SH-SY5Y (cell line): ENCODE data around the gene OTX1.

Source experiments
- GATA2 ChIP-seq: IDR thresholded peaks from 2 replicates; pipeline ENCODE4 v1.6.1; 2011; ENCODE audit warnings: mild to moderate bottlenecking, low read depth, low read length
- GATA3 ChIP-seq: IDR thresholded peaks from 2 replicates; pipeline ENCODE4 v1.6.1; 2011; ENCODE audit warnings: low read depth, mild to moderate bottlenecking, low read length, moderate library complexity

Gene OTX1

DNA sequence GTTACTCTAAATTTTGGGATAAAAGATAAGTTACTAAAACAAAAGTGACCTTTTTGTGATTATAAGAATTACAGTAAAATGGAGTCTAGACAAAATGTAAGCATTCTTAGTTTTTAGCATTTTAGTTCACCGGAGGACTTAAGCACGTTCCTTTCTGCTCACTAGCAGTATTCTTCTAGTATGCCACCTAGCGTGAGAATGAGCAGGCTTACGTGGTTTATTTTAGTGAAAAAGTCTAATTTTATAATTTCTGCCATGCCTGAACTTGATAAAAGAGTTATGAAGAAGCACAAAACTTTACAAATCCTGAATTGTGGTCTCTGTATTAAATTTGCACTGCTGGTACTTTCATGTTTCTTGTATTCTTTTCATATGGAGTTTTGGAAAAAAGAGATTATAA lies 12.6 kb upstream of the OTX1 start:
- TF ChIP-seq GATA3 (no peak), GATA2 (no peak)

DNA sequence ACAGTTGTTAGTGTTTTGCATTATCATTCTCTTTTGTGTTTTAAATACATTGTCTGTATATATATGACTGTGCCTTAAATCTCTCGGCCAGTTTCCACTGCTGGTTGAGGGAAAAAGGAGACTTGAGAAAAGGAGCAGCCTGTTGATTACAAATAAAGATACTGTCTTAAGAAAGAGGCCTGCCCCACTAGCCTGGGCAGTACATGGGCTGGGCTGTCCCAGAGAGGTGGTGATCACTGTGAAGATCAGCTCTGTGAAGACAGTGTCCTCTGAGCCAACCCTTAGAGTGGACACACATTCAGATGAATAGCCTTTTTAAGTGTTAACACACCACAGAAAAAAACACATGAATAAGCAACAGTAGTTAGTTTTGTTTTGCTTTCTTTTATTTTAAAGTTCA lies 10.0 kb upstream of the OTX1 start:
- TF ChIP-seq GATA3 (no peak), GATA2 (no peak)

DNA sequence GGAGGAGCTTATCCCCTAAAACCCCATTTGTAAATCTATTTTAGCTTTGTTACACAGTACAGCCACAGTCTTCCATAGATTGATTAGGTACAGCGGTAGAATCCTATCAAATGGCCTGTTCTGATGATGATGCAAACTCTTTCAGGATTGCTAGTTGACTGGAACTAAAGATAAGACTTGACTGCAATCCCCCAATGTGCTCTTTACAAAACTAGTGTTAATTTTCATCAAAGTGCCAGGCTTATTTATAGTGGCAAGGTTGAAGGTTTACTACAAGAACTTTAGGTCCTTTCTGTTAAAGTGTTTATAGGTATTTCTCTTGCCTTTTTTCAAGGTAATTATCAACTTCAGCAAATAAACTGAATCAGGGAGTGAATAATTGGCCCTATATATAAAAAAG lies 9.0 kb upstream of the OTX1 start:
- TF ChIP-seq GATA3: no peak
- no peak for TF ChIP-seq GATA2

DNA sequence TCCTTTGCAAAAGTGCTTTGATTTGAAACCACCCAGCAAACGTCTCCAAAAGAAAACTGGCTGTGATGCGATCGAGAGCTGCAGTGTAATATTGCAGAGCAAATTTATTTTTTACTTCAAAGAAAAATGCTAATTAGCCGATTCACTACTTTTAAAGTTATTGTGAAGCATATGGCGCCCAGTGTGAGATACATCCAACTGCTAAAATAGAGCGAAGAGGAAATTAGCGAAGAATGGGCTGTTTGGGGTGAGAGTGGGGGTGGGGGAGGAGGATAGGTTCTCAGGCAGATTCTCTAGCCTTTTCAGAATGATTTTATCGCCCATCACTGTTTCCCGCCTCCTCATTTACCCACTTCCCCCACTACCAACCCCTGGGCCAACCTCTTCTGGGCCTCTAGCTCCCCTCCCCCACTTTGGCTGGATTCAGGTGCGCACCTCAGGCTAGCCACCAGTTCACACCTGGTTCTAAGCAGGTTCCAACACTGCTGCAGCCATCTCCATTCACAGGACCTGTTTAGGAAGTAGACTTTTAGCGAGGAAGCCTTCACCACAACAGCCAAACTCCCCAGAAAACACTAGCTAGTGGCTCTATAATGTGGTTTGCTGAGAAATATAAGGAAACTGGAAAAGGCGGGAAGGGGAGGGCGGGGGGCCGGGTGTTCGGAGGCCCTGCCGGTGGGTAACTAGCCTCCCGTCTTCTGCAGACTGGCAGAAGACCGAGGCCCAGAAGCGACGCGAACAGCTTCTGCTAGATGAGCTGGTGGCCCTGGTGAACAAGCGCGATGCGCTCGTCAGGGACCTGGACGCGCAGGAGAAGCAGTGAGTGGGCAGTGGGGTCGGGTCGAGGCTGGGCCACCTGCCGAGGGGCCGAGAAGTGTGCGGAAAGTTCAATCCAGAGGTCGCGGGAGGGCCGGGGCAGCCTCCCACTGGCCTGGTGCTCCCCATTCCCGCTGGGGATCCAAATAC lies 6.0 kb upstream of the OTX1 start:
- no peak for TF ChIP-seq GATA2
- no peak for TF ChIP-seq GATA3

DNA sequence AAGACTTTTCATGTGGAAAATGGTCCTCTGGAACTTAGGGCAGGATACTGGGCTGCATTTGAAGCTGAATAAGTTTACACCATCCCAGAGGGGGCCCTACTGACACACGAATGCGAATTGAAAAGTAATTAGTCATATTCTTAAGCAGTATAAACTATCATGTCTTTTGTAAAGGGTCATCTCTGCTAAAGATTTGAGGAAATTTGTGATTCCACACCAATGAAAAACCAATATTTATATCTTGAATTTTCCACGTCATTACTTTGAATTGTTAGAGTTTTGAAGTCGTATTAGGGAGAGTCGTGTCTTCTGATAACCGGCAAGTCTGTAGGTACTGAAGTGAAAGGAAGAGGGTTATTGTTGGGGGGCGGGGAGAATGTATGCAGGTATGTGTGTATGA lies 4.1 kb upstream of the OTX1 start:
- no peak for TF ChIP-seq GATA3
- TF ChIP-seq GATA2: no peak

DNA sequence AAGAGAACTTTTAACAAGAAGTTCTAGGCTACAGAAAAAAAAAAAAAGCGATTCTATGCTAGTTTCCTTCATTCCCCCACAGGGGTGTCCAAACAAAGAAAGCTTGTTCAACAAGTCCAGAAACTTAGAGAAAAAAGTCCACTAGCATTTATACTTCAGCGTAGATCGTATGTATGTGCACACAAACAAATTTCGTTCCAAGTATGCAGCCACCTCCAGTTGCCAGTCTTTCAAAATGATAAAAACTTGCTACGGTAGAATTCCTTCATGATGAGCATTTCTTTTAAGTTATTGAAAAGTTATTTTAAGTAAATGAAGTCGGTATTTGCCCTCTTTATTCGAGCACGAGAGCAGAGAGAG lies 3.7 kb upstream of the OTX1 start:
- TF ChIP-seq GATA2 (no peak), GATA3 (no peak)

DNA sequence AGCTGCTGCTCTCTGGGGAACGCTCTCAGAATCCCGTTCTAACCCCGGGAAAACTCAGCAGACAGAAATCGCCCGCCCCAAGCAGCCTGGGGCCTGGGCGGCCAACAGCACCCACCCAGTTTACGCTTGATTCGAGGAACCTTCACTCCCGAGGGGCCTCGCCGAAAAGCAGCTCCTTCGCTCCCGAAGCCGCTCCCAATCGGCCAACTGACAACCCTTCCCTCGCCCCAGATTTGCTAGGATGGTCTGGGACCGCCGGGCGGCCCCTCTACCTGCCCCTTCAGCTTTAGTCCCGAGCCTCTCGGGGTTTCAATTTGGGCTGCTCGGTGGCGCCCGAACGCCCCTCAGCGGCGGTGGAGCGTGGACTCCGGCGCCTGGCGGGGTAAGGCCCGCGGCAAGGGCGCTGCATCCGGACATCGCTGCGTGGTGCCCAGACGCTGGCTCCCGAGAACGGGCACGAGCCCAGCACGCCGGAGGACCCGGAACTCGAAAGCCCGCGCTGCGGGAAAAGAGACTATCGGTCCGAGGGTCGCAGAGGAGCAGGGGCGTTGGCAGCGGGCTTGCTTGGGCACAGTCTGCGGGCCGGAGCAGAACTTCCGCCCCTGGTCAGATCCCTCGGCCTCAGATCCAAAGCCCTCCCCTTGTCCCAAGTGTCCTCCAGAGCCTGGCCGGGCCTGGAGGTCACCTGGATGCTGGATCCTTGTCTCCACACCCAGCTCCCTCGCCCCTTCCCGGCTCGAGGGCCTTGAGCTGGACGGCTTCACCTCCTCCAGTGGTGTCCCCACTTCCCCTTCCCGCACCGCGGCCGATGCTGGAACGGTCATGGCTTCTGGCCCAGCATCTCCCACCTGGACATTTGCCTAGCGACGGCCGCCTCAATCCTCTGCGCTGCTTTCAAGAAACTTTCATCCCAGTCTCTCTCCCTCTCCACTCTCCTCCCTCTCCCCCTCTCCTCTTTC lies 3.0 kb upstream of the OTX1 start:
- TF ChIP-seq GATA3 (no peak), GATA2 (no peak)

DNA sequence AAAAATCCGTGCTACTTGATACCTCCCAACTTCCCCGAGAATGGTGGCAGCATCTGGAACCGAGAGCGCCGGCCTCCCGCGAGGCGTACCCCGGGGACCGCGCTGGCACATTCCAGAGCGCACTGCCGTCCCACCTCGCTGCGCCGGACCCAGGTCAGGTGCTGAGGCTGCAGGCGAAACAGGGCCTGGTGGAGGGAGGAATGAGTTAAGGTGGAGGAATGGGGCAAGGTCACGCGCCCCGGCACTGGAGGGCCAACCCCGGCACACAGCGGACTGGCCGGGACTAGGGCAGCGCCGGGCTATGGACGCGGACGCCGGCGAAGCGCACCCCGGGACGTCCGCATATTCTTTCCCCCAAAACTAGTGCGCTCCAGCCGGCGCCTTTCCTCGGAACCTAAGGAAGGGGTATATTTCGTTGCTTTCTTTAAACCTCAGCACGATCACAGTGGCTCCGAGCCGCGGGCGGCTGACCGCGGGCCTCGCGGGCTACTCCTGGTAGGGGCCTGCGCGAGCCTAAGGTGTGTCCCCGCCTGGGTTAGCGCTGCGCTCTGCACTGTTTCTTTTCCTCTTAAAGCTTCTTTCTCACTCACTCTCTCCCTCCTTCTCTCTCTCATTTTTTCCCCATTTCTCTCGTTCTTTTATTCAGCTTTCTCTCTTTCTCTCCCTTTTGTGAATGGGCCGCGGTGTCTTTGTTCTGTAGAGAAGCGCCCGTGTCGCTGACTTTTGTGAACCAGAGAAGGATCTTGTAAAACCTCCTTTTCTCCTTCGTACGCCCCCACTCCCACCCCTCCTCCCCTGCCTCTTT lies 2.1 kb upstream of the OTX1 start:
- TF ChIP-seq GATA3 (no peak), GATA2 (no peak)

DNA sequence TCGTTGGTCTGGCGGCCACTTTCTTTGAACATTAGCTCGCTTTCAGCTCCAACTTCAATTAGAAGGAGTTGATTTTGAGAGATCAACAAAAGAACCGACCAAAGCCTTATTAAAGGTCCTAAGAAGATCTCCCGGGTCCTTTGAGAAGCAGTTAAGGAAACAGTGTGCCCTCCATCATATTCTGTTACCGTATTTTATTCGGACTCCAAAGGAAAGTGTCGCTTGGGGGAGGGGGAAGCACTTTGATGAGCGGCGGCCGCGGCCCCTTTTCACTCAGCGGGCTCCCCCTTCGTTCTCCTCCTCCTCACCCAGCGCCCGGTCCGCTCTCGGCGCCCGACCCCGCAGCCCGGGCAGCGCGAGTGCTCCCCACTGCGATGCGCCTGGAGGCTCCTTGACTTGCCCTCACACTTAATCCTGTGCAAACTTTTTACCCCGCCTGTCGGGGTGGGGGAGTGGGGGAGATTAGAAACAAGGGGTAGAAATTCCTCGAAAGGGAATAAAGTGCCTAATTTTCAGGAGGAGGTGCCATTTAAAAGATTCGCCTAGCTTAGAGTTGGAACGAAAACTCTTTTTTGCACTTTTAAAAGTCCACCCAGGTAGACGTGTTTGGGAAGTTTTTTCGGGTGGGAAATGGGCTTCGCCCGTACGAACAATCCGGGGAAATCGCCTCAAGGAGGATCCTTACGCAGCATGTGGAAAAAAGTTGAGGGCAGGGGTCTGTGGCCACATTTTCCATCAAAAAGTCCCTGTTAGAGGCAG lies 1.2 kb upstream of the OTX1 start:
- no peak for TF ChIP-seq GATA3
- TF ChIP-seq GATA2: no peak

DNA sequence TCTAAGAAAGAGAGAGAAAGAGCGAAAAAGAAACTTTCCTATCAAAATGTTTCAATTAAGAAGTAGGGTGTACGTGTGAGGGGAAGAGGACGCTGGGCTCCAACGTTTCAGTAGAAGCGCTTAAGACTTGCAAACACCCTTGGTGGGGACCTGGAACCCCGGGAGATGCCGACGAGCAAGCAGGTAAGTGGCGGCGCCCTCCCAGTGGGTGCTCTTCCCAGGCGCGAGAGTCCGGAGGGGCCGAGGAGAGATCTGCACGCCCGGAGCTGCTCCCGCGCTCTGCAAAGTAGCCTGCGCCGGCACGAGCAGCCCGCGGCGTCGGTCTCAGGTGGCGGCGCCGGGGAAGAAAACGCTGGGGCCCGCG lies 678 bp upstream of the OTX1 start:
- TF ChIP-seq GATA2 (no peak), GATA3 (no peak)

DNA sequence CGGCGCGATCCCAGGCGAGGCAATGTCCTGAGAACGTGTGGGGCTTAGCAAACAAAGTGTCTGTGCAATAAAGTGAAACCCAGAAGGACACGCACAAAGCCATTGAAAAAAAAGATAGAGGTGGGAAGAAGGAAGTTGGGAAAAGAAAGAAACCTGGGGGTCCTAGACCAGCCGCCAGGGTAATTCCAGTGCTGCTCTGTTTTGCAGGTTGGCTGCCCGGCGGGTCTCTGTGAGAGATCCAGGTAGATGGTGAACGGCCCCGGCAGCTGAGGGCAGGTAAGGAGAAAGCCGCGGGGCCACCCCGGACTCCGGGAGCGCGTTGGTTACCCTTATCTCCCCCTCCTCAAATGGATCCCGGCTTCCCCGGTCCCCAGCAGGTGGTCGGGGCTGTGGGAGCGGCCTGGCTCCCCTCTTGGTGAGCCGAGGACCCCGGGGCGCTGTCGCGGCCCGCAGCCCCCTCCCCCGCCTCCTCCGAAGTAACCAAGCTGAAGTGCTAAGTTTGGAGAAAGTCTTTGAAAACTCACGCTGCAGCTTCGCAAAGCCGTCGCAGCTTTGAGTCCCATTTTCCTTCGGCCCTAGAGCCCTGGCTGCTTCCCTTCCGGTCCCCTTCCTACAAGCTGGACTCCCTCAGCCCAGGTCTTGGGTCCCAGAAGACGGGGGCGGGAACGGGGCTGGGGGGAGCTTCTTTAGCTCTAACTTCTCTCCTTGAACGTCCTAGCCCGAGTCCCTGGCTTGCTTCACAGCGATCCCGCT lies 588 bp downstream of the OTX1 start:
- no peak for TF ChIP-seq GATA3
- no peak for TF ChIP-seq GATA2

DNA sequence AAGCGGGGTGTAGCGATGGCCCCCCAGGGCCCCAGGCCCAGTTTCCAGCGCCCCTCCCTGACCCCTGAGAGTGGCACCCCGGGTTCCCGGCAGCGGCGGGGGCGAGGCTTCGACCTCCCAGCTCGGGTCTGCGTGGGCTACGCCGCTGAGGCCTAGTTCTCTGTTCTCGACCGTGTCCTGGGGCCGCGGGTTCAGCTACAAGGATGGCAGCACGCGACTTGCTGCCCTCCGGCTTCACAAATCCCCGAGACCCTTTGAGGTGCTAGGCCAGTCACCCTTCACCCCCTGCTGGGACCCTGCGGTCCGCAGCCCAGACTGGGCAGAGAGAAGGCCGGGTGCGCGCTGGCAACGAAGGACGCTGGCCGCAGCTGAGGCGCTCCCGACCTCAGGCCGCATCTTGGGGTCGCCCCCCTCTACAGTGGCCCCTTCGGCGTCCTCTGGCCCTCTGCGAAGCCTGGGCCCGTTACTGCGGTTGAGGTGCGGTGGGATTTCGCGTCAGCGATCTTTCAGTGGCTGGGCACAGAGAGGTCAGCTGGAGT lies 1.2 kb downstream of the OTX1 start:
- TF ChIP-seq GATA3: no peak
- no peak for TF ChIP-seq GATA2

DNA sequence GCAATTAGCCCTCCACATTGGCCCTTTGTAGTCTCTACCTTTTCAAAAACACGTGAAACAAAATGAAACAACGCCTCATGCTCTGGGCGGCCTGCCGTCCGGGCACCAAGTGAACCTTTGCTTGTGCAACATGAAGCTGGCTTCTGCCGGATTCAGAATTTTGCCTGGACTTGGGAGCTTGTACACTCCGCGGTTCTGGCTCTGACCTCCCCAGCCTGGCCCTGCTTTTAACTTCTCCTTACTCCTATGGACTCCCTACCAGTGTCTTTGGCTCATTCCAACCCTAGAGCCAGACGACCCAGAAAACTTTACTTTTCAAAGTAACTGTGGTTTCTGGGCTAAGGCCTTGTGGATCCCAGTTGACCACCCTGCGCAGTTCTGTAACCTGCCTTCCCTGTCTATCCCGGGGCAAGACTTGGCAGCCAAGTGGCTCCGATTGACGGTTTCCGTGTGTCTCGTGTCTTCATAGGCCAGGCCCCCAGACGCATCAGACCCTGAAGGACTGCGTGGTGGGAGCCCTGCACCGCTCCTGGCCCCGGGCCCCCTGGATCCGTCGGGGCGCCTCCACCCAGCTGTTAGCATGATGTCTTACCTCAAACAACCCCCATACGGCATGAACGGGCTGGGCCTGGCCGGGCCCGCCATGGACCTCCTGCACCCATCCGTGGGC lies 1.9 kb downstream of the OTX1 start:
- TF ChIP-seq GATA2 (no peak), GATA3 (no peak)
